NCI-H748 (cell line): ENCODE data around the gene SND1.
"Not testable (repeated sequence)": the region's sequence is repeated elsewhere in the genome, so short reads cannot be mapped to it uniquely, and the experiment has no call there.

Experiments used
- DNase-seq: peaks from one replicate; lab custom pipeline; 2025; ENCODE audit not compliant: unreplicated experiment; lab: John Stamatoyannopoulos, UW

Gene SND1

GRCh38 chr7:127652333-127653248 lies 597 bp downstream of the SND1 start:
- peak; percentile 68 for DNase-seq

GRCh38 chr7:127653396-127653795 lies 1.4 kb downstream of the SND1 start:
- no peak for DNase-seq

- no peak for DNase-seq
These were observed 2.7 kb downstream of the SND1 start for GRCh38 chr7:127654404-127655394.

GRCh38 chr7:127655720-127656119 lies 3.7 kb downstream of the SND1 start:
- no peak for DNase-seq

- no peak for DNase-seq
These were observed 5.5 kb downstream of the SND1 start for GRCh38 chr7:127657500-127657899.

GRCh38 chr7:127658970-127659630 lies 7.1 kb downstream of the SND1 start:
- no peak for DNase-seq

- DNase-seq: peak; percentile 56
These were observed 13.9 kb downstream of the SND1 start for GRCh38 chr7:127665922-127666321.

- DNase-seq: no peak
These were observed 14.6 kb downstream of the SND1 start for GRCh38 chr7:127666602-127667001.

- DNase-seq: no peak
These were observed 15.2 kb downstream of the SND1 start for GRCh38 chr7:127667017-127667670.

GRCh38 chr7:127667759-127668530 lies 16.0 kb downstream of the SND1 start:
- DNase-seq: no peak

- DNase-seq: no peak
These were observed 19.3 kb downstream of the SND1 start for GRCh38 chr7:127671341-127671740.

GRCh38 chr7:127673902-127674301 lies 21.9 kb downstream of the SND1 start:
- no peak for DNase-seq

GRCh38 chr7:127674361-127674760 lies 22.4 kb downstream of the SND1 start:
- no peak for DNase-seq

- not testable (repeated sequence) for DNase-seq
These were observed 22.9 kb downstream of the SND1 start for GRCh38 chr7:127674923-127675322.

GRCh38 chr7:127675721-127676120 lies 23.7 kb downstream of the SND1 start:
- DNase-seq: no peak

GRCh38 chr7:127677433-127678230 lies 25.6 kb downstream of the SND1 start:
- DNase-seq: no peak

- no peak for DNase-seq
These were observed 26.3 kb downstream of the SND1 start for GRCh38 chr7:127678337-127678736.

GRCh38 chr7:127678947-127679346 lies 27.0 kb downstream of the SND1 start:
- no peak for DNase-seq

GRCh38 chr7:127680983-127681382 lies 29.0 kb downstream of the SND1 start:
- no peak for DNase-seq
